Smooth muscle cell (in vitro differentiated cells): Measurements from ENCODE around the gene HSPBAP1. TPM values are rescaled to one million over a fixed set of nuclear protein-coding genes. Genes with fewer than 3 reads are reported as not detected.

ENCODE experiments used
- DNase-seq: peaks from one replicate; lab custom pipeline; 2025; ENCODE audit not compliant: unreplicated experiment; lab: John Stamatoyannopoulos, UW
- H2AFZ ChIP-seq: fragments of 200-600 bp; sonication (generic); 2 replicates; pipeline ENCODE4 v1.6.0; 2016; ENCODE audit warnings: antibody characterized with exemption, low read depth, mild to moderate bottlenecking
- H3F3A ChIP-seq: fragments of 200-600 bp; sonication (generic); 2 replicates; pipeline ENCODE4 v1.6.0; 2017; ENCODE audit warnings: antibody characterized with exemption, low read depth
- H3K27ac ChIP-seq: fragments of 200-600 bp; sonication (generic); 2 replicates; pipeline ENCODE4 v1.5.1; 2016; ENCODE audit warnings: low read depth, mild to moderate bottlenecking
- H3K27me3 ChIP-seq: fragments of 200-600 bp; sonication (generic); 2 replicates; pipeline ENCODE4 v1.6.1; 2016; ENCODE audit warnings: low read depth, mild to moderate bottlenecking
- H3K36me3 ChIP-seq: fragments of 200-600 bp; sonication (generic); 2 replicates; pipeline ENCODE4 v1.5.1; 2016; ENCODE audit warnings: low read depth
- H3K4me1 ChIP-seq: fragments of 200-600 bp; sonication (generic); 2 replicates; pipeline ENCODE4 v1.5.1; 2016; ENCODE audit warnings: low read depth
- H3K4me2 ChIP-seq: fragments of 200-600 bp; sonication (generic); 2 replicates; pipeline ENCODE4 v1.6.0; 2016; ENCODE audit warnings: mild to moderate bottlenecking
- H3K4me3 ChIP-seq: fragments of 200-600 bp; sonication (generic); 2 replicates; pipeline ENCODE4 v1.5.1; 2016; ENCODE audit warnings: mild to moderate bottlenecking
- H3K79me2 ChIP-seq: fragments of 200-600 bp; sonication (generic); 2 replicates; pipeline ENCODE4 v1.6.0; 2016; ENCODE audit warnings: low read depth, mild to moderate bottlenecking
- H3K9ac ChIP-seq: fragments of 200-600 bp; sonication (generic); 2 replicates; pipeline ENCODE4 v1.6.0; 2016; ENCODE audit warnings: low read depth
- H3K9me3 ChIP-seq: fragments of 200-600 bp; sonication (generic); replicated peaks from 2 replicates; pipeline ENCODE4 v1.5.1; 2016; ENCODE audit warnings: low read depth
- H4K20me1 ChIP-seq: fragments of 200-600 bp; sonication (generic); 2 replicates; pipeline ENCODE4 v1.6.0; 2016; ENCODE audit warnings: low read depth
- CTCF ChIP-seq: fragments of 200-600 bp; sonication (generic); IDR thresholded peaks from 2 replicates; pipeline ENCODE4 v1.5.1; 2017; ENCODE audit warnings: borderline replicate concordance, mild to moderate bottlenecking, antibody characterized with exemption; ENCODE audit not compliant: insufficient read depth, poor library complexity, severe bottlenecking
- whole genome bisulfite sequencing: methylation state at CpG from one replicate; pipeline ENCODE4 v1.1.7; 2016; ENCODE audit warnings: low lambda C conversion rate; 5-methylcytosine and 5-hydroxymethylcytosine counted together
- polyA plus RNA-seq: library from polyadenylated mRNA; unstranded; fragments of >200 nt; fragmentation: Nextera tagmentation; extraction: Ambion mirVana; gene quantifications from 2 replicates; pipeline ENCODE4 v1.2.1, GENCODE V29; 2016
- total RNA-seq: library from RNA; depleted of rRNA; stranded (reverse); fragments of >200 nt; gene quantifications from 2 replicates; pipeline ENCODE4 v1.2.3, GENCODE V29; 2014

HSPBAP1 gene, protein sequence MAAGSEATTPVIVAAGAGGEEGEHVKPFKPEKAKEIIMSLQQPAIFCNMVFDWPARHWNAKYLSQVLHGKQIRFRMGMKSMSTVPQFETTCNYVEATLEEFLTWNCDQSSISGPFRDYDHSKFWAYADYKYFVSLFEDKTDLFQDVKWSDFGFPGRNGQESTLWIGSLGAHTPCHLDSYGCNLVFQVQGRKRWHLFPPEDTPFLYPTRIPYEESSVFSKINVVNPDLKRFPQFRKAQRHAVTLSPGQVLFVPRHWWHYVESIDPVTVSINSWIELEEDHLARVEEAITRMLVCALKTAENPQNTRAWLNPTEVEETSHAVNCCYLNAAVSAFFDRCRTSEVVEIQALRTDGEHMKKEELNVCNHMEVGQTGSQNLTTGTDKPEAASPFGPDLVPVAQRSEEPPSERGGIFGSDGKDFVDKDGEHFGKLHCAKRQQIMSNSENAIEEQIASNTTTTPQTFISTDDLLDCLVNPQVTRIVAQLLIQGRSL
- 3.6 and 4.8 TPM in 2 replicates for total RNA-seq
- 2.7 and 5.4 TPM in 2 replicates for polyA plus RNA-seq

DNA sequence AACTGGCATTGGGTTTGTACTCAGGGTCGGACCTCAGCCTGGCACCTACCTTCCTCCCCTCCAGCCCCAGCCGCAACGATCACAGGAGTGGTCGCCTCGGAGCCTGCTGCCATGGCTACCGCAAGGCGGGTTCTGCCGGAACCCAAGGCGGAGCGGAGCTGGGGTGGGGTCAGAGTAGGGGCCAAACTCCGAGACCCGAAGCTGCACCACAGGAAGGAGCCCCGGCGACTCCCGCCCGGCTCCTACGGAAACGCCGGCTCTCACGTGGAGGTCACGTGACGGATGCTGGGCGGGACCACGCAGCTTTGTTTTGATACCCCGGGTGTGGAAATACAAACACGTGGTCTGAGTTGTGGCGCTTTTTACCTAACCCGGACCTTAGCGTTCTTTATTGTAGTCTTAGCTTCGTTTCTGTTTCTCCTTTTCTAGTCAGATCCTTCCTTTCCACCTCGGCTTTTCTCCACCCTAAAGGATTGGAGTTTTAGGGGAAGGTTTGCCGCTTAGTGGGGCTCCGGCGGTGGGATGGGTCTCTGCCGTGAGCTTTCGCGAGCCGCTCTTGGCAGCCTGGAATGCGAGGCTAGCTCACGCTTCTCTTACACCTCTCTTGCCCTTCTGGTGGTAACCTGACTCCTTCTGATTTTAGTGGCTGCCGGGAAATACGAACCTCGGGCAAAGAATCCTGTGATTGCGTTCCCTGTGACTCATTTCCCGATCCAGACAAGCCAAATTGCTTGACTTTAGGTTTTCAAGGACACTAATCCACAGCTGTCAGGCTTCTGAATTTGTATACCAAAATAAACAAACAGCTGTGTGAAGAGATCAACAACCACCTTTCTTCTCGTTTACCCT, at the start of gene HSPBAP1:
TSS of gene HSPBAP1 (minus strand) at position 264 of the 849 bp plus-strand sequence. CDS start at position 113, 151 bp downstream.
- H3F3A ChIP-seq: no peaks in the 10 kb centered on the region
- H3K27ac ChIP-seq: peak within 1 kb of the TSS; percentile 79
- H3K27me3 ChIP-seq: no peaks in the 10 kb centered on the region
- no peaks in the 10 kb centered on the region for H3K36me3 ChIP-seq
- peak within 1 kb of the TSS; percentile 85 for H3K4me2 ChIP-seq
- WGBS: under 1% methylated on average over 46 of the region's 46 CpGs
- peaks cover 17% of the 10 kb centered on the region for H3K4me1 ChIP-seq
- peak within 1 kb of the TSS; percentile 95 for H3K4me3 ChIP-seq
- peaks cover 17% of the 10 kb centered on the region for H3K79me2 ChIP-seq
- H4K20me1 ChIP-seq: peaks cover 5% of the 10 kb centered on the region
- peak within 1 kb of the TSS; percentile 88 for H2AFZ ChIP-seq
- TF ChIP-seq CTCF: no peak
- no peaks in the 10 kb centered on the region for H3K9me3 ChIP-seq
- H3K9ac ChIP-seq: peak within 1 kb of the TSS; percentile 73
- DNase-seq: no peak

DNA sequence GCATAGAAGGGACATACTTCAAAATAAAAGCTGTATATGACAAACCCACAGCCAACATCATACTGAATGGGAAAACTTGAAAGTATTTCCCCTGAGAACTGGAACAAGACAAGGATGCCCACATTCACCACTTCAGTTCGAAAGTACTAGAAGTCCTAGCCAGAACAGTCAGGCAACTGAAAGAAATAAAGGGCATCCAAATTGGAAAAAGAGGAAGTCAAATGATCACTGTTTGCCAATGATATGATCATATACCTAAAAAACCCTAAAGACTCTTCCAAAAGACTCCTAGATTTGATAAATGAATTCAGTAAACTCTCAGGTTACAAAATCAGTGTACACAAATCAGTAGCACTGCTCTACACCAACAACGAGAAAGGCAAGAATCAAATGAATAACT, 42.0 kb upstream of the HSPBAP1 start:
- Histone ChIP-seq H3K4me3 (no peak overlapping the region), H3K79me2 (no peaks in the 10 kb centered on the region), H4K20me1 (no peaks in the 10 kb centered on the region), H3K9me3 (no peaks in the 10 kb centered on the region), H3K4me1 (no peaks in the 10 kb centered on the region), H3K27me3 (no peaks in the 10 kb centered on the region), H3K4me2 (no peak overlapping the region), H3F3A (no peaks in the 10 kb centered on the region), H2AFZ (no peak overlapping the region), H3K36me3 (peaks cover 7% of the 10 kb centered on the region), H3K27ac (no peak overlapping the region), H3K9ac (no peak overlapping the region)
- no peak for TF ChIP-seq CTCF
- no peak for DNase-seq
- 92% methylated on average over 2 of the region's 2 CpGs for WGBS

DNA sequence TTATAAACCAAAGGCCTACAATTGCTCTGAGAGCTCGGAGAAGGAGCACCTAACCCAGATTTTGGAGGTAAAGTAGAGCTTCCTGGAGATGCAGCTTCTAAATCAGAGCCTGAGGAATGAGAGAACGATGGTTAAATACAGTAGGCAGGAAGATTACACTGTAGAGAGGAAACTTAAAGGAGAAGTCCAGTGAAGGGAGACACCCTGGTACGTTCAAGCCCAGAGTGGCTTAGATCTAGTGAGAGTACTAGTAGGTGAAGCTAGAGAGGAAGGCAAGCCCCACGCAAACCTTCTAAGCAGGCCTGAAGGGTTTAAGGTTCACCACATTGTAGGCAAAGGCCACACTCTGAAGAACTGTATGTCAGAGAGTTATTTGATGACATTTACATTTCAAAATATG, 34.6 kb upstream of the HSPBAP1 start:
- no peak overlapping the region for H2AFZ ChIP-seq
- H3K79me2 ChIP-seq: no peaks in the 10 kb centered on the region
- TF ChIP-seq CTCF: no peak
- H3K9ac ChIP-seq: no peak overlapping the region
- no peak for DNase-seq
- no peak overlapping the region for H3K4me3 ChIP-seq
- no peaks in the 10 kb centered on the region for H3K4me1 ChIP-seq
- H3K27me3 ChIP-seq: no peaks in the 10 kb centered on the region
- H4K20me1 ChIP-seq: no peaks in the 10 kb centered on the region
- H3K9me3 ChIP-seq: no peaks in the 10 kb centered on the region
- peaks cover 6% of the 10 kb centered on the region for H3K36me3 ChIP-seq
- no peak overlapping the region for H3K4me2 ChIP-seq
- peaks cover 3% of the 10 kb centered on the region for H3F3A ChIP-seq
- 92% methylated on average over 4 of the region's 4 CpGs for WGBS
- H3K27ac ChIP-seq: no peak overlapping the region
